Heart left ventricle (tissue), 16 donors: ENCODE data around the gene SYMPK. TPM values are rescaled to one million over a fixed set of nuclear protein-coding genes. Genes with fewer than 3 reads are reported as not detected.
"Not testable (repeated sequence)": the region's sequence is repeated elsewhere in the genome, so short reads cannot be mapped to it uniquely, and the experiment has no call there.

Experiments used
- ATAC-seq, 4 donors: fragments of 200-7000 bp; cut with Tn5 transposase; one replicate each; pipeline ENCODE4 v1.9.1; 2020 to 2022; ENCODE audit warnings: moderate library complexity in 4 of 4, mild to moderate bottlenecking in 3 of 4, moderate number of reproducible peaks in 1 of 4
- DNase-seq, 5 donors: peaks; one replicate each; pipeline ENCODE4 v3.0.0-alpha.2; 2020
- H3K27ac ChIP-seq, 12 donors: fragments of 200-600 bp; sonication (generic) in 4 of 12; one replicate each; pipeline versions ENCODE4 v1.5.0 to v1.8.0; 2016 to 2022; ENCODE audit warnings: mild to moderate bottlenecking in 2 of 12
- H3K27me3 ChIP-seq, 9 donors: fragments of 200-600 bp; sonication (generic) in 2 of 9; one replicate each; pipeline versions ENCODE4 v1.5.1 to v1.8.0; 2016 to 2022; ENCODE audit warnings: mild to moderate bottlenecking in 3 of 9
- H3K36me3 ChIP-seq, 9 donors: fragments of 200-600 bp; sonication (generic) in 2 of 9; one replicate each; pipeline versions ENCODE4 v1.5.0 to v1.8.0; 2018 to 2022; ENCODE audit warnings: mild to moderate bottlenecking in 2 of 9
- H3K4me1 ChIP-seq, 12 donors: fragments of 200-600 bp; sonication (generic) in 4 of 12; one replicate each; pipeline versions ENCODE4 v1.5.0 to v1.8.0; 2016 to 2022; ENCODE audit warnings: mild to moderate bottlenecking in 3 of 12
- H3K4me3 ChIP-seq, 12 donors: fragments of 200-600 bp; sonication (generic) in 4 of 12; one replicate each; pipeline versions ENCODE4 v1.5.0 to v1.8.0; 2017 to 2022; ENCODE audit warnings: mild to moderate bottlenecking in 9 of 12, moderate library complexity in 4 of 12
- H3K9me3 ChIP-seq, 12 donors: fragments of 200-600 bp; sonication (generic) in 4 of 12; one replicate each; pipeline versions ENCODE4 v1.5.0 to v1.8.0; 2016 to 2022; ENCODE audit warnings: mild to moderate bottlenecking in 1 of 12
- CTCF ChIP-seq, 12 donors: fragments of 200-600 bp; sonication (generic) in 4 of 12; IDR thresholded peaks; one replicate each; pipeline versions ENCODE4 v1.5.0 to v1.8.0; 2018 to 2022; ENCODE audit warnings: antibody characterized with exemption in 12 of 12, mild to moderate bottlenecking in 5 of 12
- POLR2A ChIP-seq, 2 donors: fragments of 450-650 bp; IDR thresholded peaks; one replicate each; pipeline ENCODE4 v1.6.1; 2017; ENCODE audit warnings: antibody characterized with exemption in 2 of 2, mild to moderate bottlenecking in 2 of 2, moderate library complexity in 2 of 2
- WGBS, 4 donors: extraction: QIAGEN DNeasy Blood & Tissue Kit in 2 of 4; methylation state at CpG; one replicate each; pipeline versions ENCODE4 v1.1.5 to v1.1.7; 2013 to 2018; 5-methylcytosine and 5-hydroxymethylcytosine counted together
- intact Hi-C, 10 donors: fragments of 100-400 bp; cut with DNase I; formaldehyde crosslinking; loops; one replicate each; pipeline versions ENCODE4 v1.11.1 to v1.14.2; 2022
- polyA plus RNA-seq, 2 donors: library from polyadenylated mRNA; stranded (reverse); fragments of 200-250 nt; gene quantifications; one replicate each; pipeline ENCODE4 v1.2.3, GENCODE V29; 2013
- total RNA-seq, 9 donors: library from RNA; depleted of rRNA in 2 of 9; stranded (reverse); fragments of >200 nt in 2 of 9; fragmentation: NEBNext Ultra II Directional in 3 of 9; extraction: Animal tissue kit (Norgen Biotek cat#: 25700) in 3 of 9; gene quantifications; one replicate each; pipeline versions ENCODE4 v1.1.0 to v1.2.4, GENCODE V29; 2016 to 2023
- donor health status: ischemic (EF 13 %, LVEDD 7.1; RV severe dilation, severe dysfunction).
- donor health status: healthy with polysubstance abuse.
- donor health status: DM: no; HTN: yes; CAD: no.
- donor health status: DM: no; HTN: no; CAD: no.
- donor health status: ischemic (EF 25% LVEDD 6.9; RV normal size, moderate dysfunction).
- donor health status: ischemic (EF 25% LVEDD 5.7; RV mildly dilated, moderate dysfunction).
- donor health status: healthy.
- donor health status: DM: yes; HTN: yes; CAD: no.
- donor health status: ischemic (EF 35%, LVEDD 5.7; RV mildly dilated, moderate dysfunction).
- donor health status: nonischemic (EF 11% LVEDD 7.7; RV severe dilation, severe dysfunction).
- donor health status: DM: yes; HTN: yes; CAD: no.
- donor health status: PGD.
- donor health status: ischemic (EF 29% LVEDD 5.4; RV normal size, mild dysfunction).
- donor health status: nonischemic (EF 23%, LVEDD 6.1; RV moderate dilation, normal function).

The SYMPK gene
- total and polyA plus RNA-seq, 11 donors = 21.9 to 47.7 (median 34.3) TPM

- DNase-seq (no peak), ATAC-seq (no peak)
- H3K36me3 ChIP-seq = peaks cover 0 to 55% (median 35%) of the 10 kb centered on the region in 9 donors
- TF ChIP-seq CTCF (IDR thresholded peaks at IDR 0.05) (no peak), POLR2A (IDR thresholded peaks at IDR 0.05) (no peak)
- intact Hi-C loops = no loop called here
- H3K9me3 ChIP-seq = no peaks in the 10 kb centered on the region
- 86 to 96% (median 92%) methylated on average over 4 to 8 of the region's 8 CpGs for WGBS, 4 donors
- H3K27ac ChIP-seq = no peak overlapping the region
- peaks cover 3 to 20% (median 11%) of the 10 kb centered on the region in 12 donors for H3K4me1 ChIP-seq
- no peak overlapping the region for H3K4me3 ChIP-seq
- no peaks in the 10 kb centered on the region for H3K27me3 ChIP-seq
Measured at GRCh38 chr19:45897261-45897812, 34.4 kb upstream of the SYMPK start.

- H3K4me3 ChIP-seq, DNase-seq, H3K9me3 ChIP-seq, intact Hi-C loops, H3K27me3 ChIP-seq, ATAC-seq, H3K27ac ChIP-seq: not testable (repeated sequence)
- H3K4me1 ChIP-seq = peaks cover 1 to 12% (median 6%) of the 10 kb centered on the region in 12 donors
- 96 to 97% (median 97%) methylated on average over 12 of the region's 12 CpGs for WGBS, 4 donors
- peaks cover 0 to 55% (median 35%) of the 10 kb centered on the region in 9 donors for H3K36me3 ChIP-seq
Measured at GRCh38 chr19:45895983-45896599, 33.1 kb upstream of the SYMPK start.

- Histone ChIP-seq H3K9me3 (no peaks in the 10 kb centered on the region), H3K36me3 (peaks cover 0 to 53% (median 36%) of the 10 kb centered on the region in 9 donors), H3K4me1 (peaks cover 0 to 7% (median 2%) of the 10 kb centered on the region in 12 donors), H3K27ac (no peak overlapping the region), H3K4me3 (no peak overlapping the region), H3K27me3 (no peaks in the 10 kb centered on the region)
- intact Hi-C loops = no loop called here
- ATAC-seq (no peak), DNase-seq (no peak)
- WGBS, 4 donors = 79 to 87% (median 83%) methylated on average over 9 of the region's 9 CpGs
- TF ChIP-seq CTCF (IDR thresholded peaks at IDR 0.05) = no peak
- no peak for TF ChIP-seq POLR2A (IDR thresholded peaks at IDR 0.05)
Measured at GRCh38 chr19:45895519-45895972, 32.6 kb upstream of the SYMPK start.

GRCh38 chr19:45890877-45891276 is 27.9 kb upstream of the SYMPK start:
- 82 to 89% (median 86%) methylated on average over 11 to 17 of the region's 17 CpGs for WGBS, 4 donors
- TF ChIP-seq CTCF (IDR thresholded peaks at IDR 0.05) (no peak), POLR2A (IDR thresholded peaks at IDR 0.05) (no peak)

More at GRCh38 chr19:45890877-45891276, 27.9 kb upstream of the SYMPK start:
- no peaks in the 10 kb centered on the region for H3K27me3 ChIP-seq
- H3K27ac ChIP-seq = no peak overlapping the region
- H3K4me3 ChIP-seq = no peak overlapping the region
- no peak for DNase-seq
- H3K9me3 ChIP-seq = no peaks in the 10 kb centered on the region
- peaks cover 0 to 12% (median 4%) of the 10 kb centered on the region in 12 donors for H3K4me1 ChIP-seq
- peaks cover 0 to 23% (median 17%) of the 10 kb centered on the region in 9 donors for H3K36me3 ChIP-seq
- intact Hi-C loops = no loop called here
- no peak for ATAC-seq
